IPS DF 4.7 (cell line): ENCODE data around the gene FKBP4.
"Not testable (repeated sequence)": the region's sequence is repeated elsewhere in the genome, so short reads cannot be mapped to it uniquely, and the experiment has no call there.

Experiments
- DNase-seq: peaks from one replicate; pipeline ENCODE4 v3.0.0-alpha.2; 2013; ENCODE audit warnings: low spot score; ENCODE audit errors: extremely low read depth

FKBP4 gene

DNA sequence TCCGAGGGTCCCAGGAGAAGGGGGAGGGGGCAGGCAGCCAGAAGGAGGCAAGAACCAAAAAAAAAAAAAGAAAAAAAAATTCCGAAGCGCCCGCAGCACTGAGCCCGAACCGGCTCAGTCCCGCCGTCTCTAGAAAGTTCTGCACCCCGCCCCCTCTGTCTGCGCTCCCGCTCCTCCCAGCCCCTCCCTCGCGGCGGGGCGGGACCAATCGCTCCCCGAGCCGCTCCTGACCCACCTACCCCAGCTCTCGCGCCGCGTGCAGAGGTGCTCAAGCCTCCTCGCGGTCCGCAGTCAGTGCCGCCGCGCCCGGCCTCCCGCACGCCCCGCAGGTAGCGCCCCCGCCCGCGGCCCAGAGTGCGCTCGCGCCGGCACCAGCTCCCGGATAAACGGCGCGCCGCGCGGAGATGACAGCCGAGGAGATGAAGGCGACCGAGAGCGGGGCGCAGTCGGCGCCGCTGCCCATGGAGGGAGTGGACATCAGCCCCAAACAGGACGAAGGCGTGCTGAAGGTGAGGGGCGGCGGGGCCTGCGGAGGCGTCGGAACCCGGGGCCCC is at the start of gene FKBP4:
TSS of gene FKBP4 (plus strand) at position 235 of the 554 bp plus-strand sequence. CDS start at position 405, 170 bp downstream.
- no peak for DNase-seq

DNA sequence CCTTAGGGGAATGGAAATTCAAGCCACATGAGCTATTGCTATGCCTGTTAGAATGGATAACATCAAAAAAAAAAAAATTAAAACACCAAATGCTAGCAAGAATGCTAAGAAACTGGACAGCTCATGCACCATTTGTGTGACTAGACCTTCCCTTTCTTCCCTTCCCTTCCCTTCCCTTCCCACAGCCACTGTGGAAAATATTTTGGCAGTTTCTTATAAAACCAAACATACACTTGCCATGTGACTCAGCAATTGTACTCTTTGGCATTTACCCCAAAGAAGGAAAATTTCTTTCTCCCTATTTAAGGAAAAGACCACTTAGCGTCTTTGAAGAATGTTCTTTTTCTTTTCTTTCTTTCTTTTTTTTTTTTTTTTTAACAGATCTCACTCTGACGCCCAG is 49.1 kb upstream of the FKBP4 start:
- DNase-seq = no peak

GRCh38 chr12:2749580-2749979 is 45.2 kb upstream of the FKBP4 start:
- DNase-seq = no peak

- no peak for DNase-seq
These were observed 44.6 kb upstream of the FKBP4 start for GRCh38 chr12:2750185-2750584.

GRCh38 chr12:2751230-2751629 is 43.5 kb upstream of the FKBP4 start:
- DNase-seq = no peak

DNA sequence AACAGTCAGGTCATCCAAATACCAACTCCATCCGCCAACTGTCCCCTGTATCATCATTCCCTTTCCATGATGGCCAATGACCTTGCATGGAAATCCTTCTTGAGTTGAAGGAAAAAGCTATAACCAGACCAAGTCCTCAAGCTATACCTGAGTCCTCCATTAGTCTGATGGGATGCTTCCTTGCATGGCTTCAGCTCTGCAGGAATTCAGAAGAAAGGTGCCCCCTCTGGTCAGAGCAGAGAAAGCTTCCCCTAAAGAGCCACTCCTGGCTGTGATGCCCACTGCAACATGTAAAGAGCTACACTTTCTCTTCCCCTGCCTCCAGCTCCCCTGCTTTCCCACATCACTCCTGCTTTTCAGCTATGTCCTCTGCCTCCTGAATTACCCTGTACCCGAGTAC is 43.1 kb upstream of the FKBP4 start:
- no peak for DNase-seq

DNA sequence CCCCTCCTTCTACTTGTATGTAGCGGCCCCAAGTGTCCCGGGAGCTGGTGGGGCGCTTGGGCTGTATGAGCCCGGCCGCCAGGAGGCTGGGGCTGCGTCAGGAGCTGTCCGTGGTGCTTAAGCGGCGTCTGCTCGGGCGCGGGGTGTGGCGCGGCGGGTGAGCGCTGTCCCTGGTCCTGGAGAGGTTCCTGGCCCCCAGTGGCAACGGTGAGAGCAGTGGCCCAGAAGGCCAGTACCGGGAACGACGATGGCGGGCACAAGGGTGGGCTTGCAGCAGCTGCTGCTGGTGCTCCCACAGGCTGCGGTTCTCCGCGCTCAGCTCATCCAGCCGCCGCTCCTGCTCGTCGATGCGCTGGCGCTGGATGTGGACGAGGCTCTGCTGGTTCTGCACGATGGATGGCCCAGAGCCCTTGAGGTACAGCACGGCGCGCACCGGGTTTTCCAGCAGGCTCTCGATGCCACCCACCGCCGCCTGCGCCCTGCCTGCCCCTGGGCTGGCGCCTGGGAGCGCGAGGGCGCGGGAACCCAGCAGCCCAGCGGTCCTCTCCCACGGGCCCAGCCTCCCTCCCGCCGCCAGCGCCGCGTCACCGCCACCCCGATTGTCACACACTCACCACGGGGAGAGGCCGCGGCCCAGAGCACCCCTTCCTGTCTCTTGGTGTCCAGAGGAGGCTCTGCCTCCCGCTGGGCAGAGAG is 41.9 kb upstream of the FKBP4 start:
- DNase-seq = peak; percentile 53

DNA sequence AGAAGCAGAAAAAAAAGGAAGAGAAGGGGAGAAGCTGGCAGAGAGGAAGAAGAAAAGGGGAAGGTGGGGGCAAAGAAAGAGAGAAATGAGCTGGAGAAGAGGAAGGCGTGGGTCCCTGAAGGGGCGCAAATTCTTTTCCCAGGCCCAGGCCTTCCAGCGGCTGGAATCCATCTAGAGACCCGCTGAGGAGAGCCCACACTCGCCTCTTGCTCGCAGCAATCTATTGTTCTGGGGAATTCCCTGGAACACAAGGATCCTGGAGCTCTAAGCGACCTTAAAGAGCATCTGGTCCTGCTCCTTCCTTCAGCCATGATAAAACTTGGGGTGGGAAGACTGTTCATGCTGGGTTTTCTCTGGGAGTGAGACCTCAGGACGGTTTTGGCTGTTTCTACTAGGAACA is 41.2 kb upstream of the FKBP4 start:
- DNase-seq = no peak

- DNase-seq = no peak
These were observed 40.6 kb upstream of the FKBP4 start for GRCh38 chr12:2754208-2754607.

- DNase-seq = no peak
These were observed 38.0 kb upstream of the FKBP4 start for GRCh38 chr12:2756756-2757155.

DNA sequence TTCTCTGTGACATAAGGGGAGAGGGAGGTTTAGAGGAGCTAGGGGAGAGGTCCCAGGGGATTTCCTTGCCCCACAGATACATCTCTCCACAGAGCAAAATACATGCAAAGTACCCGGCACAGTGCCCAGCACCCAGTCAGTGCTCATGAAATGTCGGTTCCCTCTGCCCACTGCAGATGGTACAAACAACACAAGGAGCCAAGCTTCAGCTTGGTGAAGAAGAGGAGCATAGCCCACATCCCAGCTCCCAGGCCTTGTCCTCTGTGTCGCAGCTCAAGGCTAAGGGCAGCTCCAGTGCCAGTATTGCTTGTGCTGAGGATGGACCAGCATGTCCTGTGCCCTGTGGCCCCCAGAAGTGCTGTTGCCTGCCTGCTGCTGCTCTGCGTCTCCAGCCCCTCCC is 35.0 kb upstream of the FKBP4 start:
- DNase-seq = no peak

DNA sequence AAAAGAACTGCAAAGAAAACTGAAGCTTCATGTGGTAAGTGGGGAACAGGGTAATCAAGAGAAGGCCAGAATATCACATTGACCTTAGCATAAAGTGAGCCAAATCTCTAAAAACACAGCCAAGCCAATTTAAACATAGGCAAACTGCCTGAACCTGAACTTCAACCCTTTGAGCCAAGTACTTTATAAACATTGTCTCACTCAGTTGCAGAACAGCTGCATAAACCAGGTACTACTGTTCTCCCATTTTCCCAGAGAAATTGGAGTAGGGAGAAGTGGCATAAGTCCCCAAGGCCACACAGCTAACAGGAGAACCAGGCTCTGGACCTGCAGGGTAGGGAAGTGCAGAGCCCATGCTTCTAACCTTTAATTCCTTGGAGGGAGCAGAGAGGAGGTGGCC is 30.4 kb upstream of the FKBP4 start:
- DNase-seq = no peak

GRCh38 chr12:2765052-2765451 is 29.7 kb upstream of the FKBP4 start:
- DNase-seq = no peak

DNA sequence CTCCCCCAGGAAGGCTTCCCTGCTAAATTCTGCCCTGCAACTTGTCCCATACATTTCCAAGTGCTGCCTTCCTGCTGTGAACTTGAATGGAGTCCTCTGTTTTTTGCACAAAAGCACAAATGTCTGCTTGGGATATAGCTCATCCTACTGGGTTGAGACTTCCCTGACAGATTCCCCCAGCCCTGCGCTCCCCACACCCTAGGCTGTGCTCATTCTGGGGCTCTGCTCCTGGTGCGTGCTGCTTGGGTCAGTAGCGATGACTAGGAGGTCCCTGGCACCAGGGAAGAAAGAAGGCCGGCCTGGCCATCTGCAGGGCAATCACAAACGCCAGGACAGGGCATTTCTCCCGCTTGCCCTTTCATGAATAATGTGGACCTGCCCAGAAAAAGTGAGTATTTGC is 29.2 kb upstream of the FKBP4 start:
- no peak for DNase-seq

DNA sequence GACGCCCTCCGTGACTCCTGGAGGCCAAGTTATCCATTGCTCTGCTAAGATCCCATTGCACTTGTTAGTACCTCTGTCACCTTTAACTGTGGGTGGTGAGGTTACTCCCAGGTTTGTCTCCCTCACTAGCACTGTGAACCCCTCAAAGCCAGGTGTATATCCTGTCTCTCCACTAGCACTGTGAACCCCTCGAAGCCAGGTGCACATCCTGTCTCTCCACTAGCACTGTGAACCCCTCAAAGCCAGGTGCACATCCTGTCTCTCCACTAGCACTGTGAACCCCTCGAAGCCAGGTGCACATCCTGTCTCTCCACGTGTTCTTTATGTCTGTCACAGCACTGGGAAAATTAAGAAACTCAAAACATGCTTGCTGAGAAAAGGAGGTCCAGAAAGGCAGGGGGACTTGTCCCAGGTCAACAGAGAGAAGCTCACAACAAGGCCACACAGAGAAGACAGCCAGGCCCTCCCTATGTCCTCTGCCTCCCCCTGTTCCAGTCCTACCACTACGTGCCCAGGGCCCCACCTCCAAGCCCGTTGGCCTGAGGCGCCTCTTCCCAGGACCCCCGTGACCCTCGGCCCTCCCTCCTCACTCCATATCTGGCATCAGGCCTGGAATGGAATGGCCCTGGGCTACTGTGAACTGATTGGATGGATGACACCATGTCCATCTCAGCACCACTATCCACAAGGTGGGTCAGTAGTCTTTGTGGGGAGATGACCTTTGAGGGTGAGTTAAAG is 26.4 kb upstream of the FKBP4 start:
- no peak for DNase-seq

GRCh38 chr12:2769866-2770533 is 24.8 kb upstream of the FKBP4 start:
- DNase-seq = no peak

DNA sequence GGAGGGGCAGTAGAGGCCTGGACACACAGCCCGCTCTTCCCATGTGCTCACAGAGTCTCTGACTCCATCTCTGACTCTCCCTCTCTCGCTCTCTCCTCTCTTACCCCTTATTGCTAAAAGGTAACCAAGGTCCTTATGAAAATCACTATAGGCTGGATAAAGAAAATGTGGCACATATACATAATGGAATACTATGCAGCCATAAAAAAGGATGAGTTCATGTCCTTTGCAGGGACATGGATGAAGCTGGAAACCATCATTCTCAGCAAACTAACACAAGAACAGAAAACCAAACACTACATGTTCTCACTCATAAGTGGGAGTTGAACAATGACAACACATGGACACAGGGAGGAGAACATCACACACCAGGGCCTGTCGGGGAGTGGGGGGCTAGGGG is 24.2 kb upstream of the FKBP4 start:
- not testable (repeated sequence) for DNase-seq

DNA sequence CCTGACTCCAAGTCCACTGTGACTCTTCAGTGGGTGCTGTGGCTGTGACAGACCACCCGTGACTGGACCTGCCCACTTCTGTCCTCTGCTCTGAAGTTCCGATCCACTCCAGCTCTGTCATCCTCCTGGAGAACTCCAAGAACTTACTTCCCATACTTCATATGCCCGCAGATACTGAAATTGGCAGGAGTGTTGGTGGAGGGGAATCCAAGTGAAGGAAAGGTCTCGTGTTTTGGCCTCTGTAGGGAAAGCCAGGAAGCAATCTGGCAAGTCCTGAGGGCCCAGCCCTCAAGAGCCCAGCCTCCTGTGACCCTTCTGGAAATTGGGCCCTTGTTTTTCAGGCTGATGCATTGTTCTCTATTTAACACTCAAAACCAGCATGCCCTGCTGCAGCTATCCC is 22.4 kb upstream of the FKBP4 start:
- no peak for DNase-seq

DNA sequence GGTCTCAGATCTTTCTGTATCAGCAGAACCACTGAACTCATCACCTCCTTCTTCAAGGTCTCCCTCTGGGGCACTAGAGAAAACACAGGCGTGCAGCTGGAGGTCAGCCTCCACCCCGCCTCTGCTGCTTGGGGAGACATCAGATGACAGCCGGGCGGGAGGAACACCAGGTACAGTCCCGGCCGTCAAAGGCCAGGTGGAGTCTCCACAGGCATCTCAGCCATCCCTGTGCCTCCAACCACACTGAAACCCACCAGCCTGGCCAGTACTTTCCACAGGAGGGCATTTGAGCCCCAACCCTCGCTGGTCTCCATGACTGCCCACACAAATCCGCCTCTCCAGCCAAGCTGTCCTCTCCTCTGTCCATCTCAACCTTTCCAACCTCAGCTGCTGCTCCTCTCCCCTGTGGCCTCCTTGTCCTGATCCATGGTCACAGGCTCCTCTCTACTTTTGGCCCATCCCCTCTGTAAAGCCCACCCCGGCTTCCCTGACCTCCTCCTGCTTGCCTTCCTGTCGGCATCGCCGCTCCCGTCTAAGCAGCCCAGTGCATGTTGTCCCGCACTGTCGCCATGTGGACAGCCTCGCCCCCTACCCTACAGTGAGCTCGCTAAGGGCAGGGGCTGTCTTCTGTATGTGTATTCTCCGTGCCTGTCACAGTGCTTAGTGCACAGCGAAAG is 21.4 kb upstream of the FKBP4 start:
- DNase-seq = no peak

DNA sequence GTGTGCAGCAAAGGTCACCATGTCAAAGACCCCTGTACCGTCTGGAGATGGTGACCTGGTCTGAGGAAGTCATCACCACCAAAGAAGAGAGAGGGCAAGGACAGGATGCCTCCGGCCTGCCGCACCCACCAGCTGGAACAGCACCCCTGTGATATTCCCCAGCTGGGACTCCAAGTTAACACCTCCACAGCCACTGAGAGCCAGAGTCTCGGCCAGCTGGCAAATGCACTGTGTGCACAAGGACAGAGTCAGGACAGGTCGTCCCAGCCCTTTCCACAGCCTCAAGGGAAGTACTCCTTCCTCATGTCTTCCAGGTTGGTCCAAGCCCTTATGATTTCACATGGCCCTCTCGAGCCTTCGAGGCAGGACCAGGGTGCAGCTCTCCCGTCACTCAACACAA is 19.3 kb upstream of the FKBP4 start:
- DNase-seq = no peak

- no peak for DNase-seq
These were observed 18.5 kb upstream of the FKBP4 start for GRCh38 chr12:2776129-2776806.
